ENCODE measurements around the gene SBNO2.
A peak's percentile ranks its signal among the peaks of the same experiment; 100 is the strongest.

Gene SBNO2, protein sequence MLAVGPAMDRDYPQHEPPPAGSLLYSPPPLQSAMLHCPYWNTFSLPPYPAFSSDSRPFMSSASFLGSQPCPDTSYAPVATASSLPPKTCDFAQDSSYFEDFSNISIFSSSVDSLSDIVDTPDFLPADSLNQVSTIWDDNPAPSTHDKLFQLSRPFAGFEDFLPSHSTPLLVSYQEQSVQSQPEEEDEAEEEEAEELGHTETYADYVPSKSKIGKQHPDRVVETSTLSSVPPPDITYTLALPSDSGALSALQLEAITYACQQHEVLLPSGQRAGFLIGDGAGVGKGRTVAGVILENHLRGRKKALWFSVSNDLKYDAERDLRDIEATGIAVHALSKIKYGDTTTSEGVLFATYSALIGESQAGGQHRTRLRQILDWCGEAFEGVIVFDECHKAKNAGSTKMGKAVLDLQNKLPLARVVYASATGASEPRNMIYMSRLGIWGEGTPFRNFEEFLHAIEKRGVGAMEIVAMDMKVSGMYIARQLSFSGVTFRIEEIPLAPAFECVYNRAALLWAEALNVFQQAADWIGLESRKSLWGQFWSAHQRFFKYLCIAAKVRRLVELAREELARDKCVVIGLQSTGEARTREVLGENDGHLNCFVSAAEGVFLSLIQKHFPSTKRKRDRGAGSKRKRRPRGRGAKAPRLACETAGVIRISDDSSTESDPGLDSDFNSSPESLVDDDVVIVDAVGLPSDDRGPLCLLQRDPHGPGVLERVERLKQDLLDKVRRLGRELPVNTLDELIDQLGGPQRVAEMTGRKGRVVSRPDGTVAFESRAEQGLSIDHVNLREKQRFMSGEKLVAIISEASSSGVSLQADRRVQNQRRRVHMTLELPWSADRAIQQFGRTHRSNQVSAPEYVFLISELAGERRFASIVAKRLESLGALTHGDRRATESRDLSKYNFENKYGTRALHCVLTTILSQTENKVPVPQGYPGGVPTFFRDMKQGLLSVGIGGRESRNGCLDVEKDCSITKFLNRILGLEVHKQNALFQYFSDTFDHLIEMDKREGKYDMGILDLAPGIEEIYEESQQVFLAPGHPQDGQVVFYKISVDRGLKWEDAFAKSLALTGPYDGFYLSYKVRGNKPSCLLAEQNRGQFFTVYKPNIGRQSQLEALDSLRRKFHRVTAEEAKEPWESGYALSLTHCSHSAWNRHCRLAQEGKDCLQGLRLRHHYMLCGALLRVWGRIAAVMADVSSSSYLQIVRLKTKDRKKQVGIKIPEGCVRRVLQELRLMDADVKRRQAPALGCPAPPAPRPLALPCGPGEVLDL (N-terminal part only)

DNA sequence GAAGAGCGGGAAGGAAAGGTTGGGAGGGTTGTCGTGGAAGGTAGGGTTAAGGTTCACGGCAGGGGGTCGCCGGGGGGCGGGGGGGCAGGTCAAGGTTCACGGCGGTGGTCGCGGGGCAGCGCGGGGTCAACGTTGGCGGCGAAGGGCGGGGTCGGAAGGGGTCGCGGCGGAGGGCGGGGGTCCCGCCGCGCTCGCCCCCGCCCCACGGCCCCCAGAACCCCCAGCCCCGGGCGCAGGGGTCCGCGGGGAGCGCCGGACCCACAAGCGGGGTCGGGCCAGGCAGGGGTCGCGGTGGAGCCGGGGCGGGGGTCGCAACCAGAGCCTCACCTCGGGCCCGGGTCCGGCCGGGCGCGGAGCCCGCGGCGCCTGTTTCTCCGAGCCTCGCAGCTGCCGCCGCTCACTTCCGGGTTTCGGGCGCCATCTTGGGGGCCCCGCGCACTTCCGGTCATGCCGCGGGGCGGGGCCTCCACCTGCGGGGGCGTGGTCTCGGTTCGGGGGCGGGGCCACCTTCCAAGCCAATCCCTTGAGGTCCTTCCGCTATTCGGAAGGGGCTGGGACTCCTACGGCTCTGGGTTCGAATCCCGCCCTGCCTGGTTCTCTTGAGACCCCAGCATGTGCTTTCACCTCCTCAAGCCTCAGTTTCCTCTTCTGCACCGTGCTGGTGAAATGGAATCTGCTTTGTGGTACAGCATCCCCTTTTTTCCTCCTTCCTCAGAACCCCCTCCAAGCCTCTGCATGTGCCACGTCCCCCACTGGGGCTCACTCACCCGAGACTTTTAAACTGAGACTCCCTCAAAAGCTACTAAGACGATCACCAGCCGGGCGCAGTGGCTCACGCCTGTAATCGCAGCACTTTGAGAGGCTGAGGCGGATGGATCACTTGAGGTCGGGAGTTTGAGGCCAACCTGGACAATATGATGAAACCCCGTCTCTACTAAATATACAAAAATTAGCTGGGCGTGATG lies at the start of gene SBNO2:
SBNO2 (minus strand) TSS at position 424 of the 965 bp plus-strand sequence. CDS start 19,992 bp downstream, outside the sequence.
- peak; percentile 46 for DNase-seq

DNA sequence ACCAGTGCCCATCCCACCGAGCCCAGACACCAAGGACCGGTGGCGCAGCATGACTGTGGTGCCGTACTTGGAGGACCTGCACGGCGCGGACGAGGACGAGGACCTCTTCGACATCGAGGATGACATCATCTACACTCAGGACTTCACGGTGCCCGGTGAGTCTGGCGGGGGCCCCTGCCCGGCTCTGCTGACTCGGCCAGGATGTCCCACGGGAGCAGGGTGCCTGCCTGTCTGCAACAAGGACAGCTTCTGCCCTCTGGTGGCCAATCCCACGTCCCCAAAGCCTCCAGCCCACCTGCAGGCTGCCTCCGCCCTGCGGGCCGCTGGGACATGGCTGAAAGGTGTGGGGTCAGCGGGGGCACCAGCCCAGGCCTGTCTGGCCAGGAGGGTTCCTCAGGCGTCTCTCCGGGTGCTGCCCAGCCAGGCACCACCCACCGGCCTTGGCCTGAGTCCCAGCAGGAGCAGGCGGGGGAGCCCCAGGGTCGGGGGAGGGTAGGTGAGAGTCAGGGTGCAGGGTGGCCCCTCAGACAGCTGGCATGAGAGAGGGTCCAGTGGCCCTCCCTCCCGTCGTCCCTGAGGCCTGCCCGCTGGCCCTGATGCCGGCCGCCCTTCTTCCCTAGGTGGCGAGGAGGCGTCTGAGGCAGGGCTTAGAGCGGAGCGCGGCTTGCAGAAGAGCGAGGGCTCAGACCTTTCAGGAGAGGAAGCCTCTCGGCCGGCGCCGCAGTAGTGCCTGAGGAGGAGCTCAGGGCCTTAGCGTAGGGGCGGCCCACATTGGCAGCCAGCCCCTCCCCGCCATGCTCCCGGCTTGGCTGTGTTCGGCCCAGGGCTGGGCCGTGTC lies 49.2 kb upstream of the SBNO2 start:
- DNase-seq = no peak

DNA sequence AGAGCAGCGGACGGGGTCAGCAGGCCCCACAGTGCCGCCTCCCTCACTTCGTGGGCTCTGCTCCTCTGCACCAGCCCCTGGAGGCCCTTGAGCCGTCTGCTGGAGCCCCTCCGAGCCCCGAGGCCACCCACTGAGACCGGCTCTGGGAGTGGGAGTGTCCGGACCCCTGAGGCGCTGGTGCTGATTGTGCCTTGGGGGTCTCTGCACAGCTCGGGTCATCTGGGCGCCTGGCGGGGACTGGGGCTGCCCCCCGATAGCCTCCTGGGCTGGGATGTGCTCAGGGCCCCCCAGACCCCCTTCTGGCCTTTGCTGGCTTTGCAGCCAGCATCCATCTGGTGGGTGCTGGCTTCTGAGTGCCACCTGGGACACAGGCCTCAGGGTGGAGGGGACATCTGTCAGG lies 48.3 kb upstream of the SBNO2 start:
- no peak for DNase-seq

DNA sequence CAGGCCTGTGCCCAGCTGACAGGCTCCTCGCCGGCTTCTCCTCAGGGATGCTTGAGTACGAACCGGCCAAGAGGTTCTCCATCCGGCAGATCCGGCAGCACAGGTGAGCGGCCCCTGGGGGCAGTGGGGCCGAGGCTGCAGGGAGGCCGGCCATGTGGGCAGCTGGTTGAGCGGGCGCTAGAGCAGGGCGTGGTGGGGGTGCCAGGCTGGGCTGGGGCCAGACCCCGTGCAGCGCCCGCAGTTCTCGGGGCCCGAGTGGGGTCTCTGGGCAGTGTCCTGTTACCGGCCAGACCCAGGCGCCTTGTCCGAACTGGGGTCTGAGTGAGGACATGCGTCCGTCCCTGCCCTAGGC lies 47.8 kb upstream of the SBNO2 start:
- no peak for DNase-seq

DNA sequence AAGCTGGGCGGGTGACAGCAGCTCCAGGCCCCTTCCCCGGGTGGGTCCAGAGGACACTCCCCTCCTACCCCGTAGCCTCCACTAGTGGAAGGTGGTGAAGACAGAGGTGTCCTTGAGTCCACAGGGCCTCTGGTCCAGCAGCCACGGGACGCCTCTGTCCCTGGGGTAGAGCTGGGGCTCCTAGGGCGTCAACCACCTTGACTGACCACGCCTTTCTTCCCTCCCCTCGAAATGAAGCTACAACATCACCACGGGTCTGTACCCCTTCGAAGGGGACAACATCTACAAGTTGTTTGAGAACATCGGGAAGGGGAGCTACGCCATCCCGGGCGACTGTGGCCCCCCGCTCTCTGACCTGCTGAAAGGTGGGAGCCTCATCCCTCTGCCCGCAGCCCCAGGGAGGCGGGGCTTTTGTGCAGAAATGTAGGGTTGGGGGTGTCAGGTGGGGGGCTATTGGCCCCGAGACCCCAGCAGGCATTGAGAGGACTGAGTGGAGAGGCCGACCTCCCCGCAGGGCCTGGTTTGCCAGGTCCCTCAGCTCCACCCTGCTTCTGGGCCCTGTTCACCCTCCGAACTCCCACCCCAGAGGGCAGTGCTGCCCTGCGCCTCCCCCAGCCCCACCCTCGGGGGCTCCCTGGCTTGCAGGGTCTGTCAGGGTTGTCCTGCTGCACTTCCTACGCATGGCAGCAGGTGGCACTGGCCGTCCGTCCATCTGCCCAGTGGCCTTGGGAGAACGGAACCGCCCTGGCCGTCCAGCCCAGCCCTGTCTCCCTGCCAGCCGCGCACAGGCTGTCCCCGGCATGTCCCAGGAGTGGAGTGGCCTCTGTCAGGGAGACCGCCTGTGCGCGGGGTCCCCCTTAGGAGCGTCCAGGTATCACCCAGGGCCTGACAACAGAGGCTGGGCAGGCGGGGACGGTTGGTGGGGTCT lies 47.2 kb upstream of the SBNO2 start:
- DNase-seq = peak; percentile 24

DNA sequence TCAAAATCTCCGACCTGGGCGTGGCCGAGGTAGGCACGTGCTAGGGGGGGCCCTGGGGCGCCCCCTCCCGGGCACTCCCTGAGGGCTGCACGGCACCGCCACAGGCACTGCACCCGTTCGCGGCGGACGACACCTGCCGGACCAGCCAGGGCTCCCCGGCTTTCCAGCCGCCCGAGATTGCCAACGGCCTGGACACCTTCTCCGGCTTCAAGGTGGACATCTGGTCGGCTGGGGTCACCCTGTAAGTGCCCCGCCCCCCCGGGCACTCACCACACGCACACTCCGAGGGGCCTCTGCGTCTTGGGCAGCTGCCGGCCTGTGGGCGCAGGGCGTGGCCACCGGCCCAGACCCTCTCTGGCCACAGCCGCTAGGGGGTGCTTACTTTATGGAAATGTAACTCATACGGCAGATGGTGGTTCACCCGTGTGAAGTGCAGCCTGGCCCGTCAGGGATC lies 46.4 kb upstream of the SBNO2 start:
- peak; percentile 79 for DNase-seq

DNA sequence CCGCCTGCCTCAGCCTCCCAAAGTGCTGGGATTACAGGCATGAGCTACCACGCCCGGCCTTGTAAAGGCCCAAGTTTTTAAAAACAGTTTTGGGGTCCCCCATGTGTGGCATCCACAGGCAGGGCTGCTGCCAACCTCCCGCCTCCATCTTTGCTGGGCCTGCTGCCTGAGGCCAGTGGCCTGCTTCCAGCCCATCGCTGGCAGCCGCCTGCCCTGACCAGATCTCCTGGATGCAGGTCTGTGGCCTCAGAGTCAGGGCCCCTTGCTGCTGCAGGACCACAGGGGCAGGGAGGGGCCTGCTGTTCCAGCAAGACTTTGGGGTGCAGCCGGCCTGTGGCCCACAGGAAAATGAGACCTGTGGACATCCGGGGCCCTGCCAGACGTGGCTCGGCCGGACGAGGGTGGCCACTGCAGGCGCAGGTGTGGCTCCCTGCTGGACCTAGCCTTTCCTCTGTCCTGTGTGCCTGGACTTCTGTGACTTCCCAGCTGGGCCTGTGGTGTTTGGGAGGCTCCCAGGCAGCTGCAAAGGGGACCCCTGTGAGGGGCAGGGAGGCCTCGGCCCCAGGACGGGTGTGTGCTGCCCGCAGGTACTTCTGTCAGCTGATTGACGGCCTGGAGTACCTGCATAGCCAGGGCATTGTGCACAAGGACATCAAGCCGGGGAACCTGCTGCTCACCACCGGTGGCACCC lies 45.9 kb upstream of the SBNO2 start:
- DNase-seq = no peak

DNA sequence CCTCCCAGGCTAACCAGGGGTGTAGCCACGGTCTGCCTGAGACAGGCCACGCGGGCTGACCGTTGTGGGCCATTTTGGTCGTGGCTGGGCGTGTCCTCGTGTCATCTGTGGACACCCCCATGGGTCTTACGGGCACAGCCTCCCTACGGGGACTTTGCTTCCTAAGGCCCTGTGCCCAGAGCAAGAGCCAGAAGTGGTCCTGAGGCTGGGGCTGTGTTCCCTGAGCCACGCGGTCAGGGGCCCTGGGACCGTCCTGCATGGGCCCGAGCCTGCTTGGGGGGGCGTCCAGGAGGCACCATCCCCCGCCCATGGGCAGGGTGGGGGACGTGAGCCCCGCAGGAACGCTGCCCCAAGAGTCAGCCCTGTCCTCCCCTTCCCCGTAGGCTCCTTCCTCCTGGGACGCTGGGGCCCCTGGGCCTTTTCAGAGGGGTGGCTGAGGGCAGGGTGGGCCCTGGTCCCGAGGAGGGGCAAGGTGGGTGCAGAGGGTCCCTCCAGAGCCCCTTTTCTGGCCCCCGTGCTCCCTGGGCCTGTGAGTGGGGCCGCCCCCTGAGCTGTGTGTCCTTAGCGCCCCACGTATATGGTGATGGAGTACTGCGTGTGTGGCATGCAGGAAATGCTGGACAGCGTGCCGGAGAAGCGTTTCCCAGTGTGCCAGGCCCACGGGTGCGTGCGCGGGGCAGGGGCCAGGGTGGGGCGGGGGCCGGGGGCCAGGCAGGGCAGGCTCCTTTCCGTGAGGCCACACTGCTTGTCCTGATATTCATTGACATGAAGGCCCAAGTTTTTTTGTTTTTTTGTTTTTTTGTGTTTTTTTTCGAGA lies 44.9 kb upstream of the SBNO2 start:
- DNase-seq = no peak

DNA sequence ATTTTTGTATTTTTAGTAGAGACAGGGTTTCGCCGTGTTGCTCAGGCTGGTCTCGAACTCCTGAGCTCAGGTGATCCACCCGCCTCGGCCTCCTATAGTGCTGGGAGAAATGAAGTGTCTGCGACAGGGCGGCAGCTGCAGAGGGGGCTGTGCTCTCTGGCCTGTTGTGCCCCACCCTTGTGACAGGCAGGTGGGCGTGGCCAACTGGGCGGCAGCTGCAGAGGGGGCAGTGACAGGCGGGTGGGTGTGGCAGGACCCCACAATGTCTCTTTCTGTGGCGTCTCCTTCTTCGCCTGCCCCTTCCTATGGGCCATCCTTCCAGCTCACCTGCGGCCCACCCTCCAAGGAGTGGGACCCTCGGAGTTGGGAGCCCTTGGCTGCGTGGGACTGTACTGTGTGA lies 43.3 kb upstream of the SBNO2 start:
- no peak for DNase-seq

DNA sequence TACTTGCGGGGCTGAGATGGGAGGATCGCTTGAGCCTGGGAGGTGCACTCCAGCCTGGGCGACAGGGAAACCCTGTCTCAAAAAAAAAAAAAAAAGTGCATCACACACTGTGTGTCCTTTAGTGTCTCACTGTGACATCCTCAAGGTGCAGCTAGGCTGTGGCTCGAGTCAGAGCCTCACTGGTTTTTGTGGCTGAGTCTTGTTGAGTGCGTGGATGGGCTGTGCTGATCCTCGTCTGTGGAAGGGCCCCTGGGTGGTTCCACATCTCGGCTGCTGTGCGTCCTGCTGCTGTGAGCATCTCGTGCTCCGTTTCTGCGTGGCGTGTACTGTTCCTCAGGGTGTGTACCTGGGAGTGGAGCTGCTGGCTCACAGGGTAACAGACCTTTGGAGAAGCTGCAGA lies 42.7 kb upstream of the SBNO2 start:
- DNase-seq = no peak

DNA sequence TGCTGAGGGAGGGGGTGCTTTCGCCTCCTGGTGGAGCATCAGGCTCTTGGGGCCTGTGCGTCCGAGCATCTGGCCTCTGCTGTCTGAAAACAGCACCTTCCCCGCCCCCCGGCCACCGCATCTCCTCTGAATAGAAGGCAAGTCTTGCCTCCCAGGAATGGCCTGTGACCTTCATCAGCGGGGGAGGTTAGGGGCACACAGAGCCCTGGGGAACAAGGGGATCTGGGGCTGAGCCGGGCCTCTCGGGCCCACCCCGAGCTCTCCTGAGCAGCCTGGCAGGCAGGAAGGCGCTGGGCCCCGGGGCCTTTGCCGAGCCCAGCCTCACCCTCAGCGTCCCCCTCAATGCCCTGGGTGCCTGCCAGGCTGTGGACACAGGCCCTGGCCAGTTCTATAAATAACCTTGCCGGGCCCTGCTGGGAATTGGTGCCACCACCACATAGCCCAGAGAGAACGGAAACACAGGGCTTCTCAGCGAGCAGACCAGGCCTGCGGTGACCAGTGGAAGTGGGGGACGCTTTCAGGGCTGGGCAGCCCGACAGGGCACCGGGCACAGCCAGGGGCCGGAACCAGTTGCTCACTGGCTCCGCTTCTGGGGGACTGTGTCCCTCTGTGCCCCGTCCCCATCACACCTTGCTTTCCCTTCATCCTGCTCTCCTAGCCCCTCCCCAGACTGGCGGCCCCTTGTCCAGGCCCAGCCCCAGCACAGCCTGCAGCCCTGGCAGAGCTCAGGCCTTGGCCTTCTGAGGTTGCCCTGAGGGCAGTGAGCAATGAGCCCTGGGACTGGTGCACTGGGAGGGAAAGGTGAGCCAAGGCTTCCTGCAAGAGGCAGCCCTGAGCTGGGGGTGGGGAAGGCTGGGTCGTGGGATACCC lies 41.0 kb upstream of the SBNO2 start:
- no peak for DNase-seq

DNA sequence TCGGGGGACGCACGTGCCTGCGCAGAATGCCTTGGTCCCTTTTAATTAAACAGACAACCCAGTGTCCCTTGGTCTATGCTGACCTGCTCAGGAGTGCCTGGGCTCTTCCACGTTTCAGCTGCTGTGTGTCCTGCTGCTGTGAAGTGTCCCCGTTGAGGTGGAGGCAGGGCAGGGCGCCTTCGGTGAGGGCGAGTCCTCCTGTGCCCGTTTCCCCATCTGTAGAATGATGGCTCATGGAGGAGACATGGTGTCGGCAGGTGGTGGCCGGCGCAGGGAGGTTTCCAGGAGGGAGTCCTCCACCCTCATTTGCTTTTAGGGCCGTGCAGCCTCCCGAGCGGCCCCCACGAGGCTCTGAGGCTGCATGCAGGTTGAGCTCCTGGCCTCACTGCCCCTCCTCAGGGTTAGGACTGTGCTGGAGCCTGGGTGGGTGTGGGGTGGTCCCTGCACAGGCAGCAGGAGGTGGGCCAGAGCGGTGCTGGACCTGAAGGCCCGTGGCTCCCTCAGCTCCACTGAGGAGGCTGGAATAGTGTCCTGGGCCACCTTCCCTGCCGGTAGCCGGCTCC lies 40.3 kb upstream of the SBNO2 start:
- DNase-seq = no peak

DNA sequence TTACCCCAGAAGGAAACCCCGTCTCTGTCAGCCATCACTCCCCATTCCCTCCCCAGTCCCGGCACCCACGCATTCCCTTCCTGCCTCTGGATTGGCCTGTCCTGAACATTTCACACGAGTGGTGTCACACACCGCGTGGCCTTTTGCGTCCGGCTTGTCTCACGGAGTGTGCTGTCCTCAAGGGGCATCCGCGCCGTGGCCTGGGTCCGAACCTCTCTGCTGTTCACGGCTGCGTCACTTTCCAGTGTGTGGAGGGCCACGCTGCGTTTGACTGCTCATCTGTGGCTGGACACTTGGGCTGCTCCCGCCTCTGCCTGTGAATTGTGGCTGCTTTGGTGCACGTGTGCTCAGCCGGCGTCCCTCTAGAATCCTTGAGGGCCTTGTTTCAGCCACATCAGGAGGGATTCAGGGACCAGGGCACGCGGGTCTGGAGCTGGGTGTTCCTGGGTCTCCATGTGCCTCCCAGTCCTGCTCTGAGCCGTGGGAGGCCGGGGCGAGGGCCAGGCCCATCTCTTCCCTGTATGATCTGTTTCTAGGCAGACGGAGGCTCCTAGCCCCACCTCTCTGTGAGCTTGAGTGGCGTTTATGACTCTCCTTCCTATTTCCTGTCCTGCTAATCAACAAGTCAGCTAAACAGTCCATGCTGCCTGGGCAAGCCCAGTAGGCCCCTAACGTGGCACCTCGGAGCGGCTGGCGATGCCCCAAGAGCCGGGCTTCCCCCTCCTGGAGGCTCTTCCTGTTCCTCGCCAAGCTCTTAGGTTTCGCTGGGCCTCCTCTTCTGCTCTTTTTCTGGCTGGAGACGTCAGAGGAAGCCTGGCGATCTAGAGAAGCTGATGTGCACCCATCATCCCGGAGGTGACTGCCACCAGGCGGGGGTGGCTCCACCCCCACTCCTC lies 39.6 kb upstream of the SBNO2 start:
- peak; percentile 89 for DNase-seq

DNA sequence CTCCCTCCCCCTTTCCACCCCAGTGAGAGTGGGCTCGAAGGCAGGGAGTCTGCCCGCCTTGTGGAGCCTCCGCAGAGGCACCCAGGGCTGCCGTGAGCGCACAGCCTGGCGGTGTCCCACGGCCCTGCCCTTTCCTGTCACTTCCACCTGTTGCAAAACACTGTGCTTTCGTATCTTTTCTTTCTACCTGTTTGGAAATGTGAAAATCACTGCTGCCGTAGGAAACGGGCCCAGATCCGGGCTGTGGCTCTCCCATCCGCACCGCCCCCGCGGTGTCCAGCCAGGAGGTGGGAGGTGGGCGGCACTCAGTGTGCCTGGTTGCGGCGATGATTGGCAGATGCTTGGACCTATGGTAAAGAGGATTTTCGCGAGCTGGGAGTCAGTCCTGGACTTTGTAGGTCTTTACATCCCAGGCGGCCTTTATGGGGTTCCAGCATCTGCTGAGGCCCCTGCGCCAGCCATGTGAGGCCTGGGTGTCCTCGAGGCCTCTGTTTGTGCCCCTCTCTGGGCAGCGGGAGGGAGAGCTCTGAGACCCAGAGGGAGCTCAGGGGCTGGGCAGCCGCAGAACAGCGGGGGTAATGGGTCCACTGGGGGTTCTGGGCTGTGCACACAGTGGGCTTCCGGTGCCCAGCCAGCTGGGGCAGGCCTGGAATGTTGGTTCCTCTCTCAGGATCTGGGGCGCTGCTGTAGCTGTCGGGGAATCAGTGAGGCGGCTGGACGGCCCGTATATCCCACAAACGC lies 37.6 kb upstream of the SBNO2 start:
- DNase-seq = no peak

DNA sequence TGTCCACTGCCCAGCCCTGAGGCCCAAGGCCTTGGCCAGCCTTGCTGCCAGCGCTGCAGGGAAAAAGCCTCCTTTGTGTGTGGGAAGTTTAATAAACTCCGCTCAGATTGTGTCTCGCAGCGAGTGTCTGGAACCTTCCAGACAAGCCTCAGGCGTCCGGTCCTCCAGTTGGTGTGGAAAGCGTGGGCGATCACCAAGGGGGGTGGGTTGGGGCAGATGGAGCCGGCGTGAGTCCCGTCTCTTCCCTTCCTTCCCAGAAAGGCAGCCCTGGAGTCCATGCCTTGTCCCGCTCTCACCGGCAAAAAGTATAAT lies 36.1 kb upstream of the SBNO2 start:
- DNase-seq = no peak
